HepG2 (cell line): ENCODE measurements around the gene TM4SF18. TPM values are rescaled to one million over a fixed set of nuclear protein-coding genes. Genes with fewer than 3 reads are reported as not detected.

Experiments
- AGO1 ChIP-seq: fragments of 200-400 bp; formaldehyde crosslinking; IDR thresholded peaks from 2 replicates; pipeline ENCODE4 v1.6.1; 2017; ENCODE audit warnings: mild to moderate bottlenecking, low read depth, low read length, moderate library complexity; ENCODE audit not compliant: poor library complexity, severe bottlenecking
- AGO2 ChIP-seq: fragments of 200-400 bp; formaldehyde crosslinking; optimal IDR thresholded peaks from 2 replicates; pipeline ENCODE3; 2017; ENCODE audit warnings: mild to moderate bottlenecking, low read depth, low read length, moderate library complexity
- ATAD3A ChIP-seq: sonication (generic); formaldehyde crosslinking; IDR thresholded peaks from 2 replicates; pipeline ENCODE4 v1.4.0; 2020; ENCODE audit warnings: missing genetic modification reagents
- FOXP1 ChIP-seq, 2 experiments: fragments of 450-650 bp in 1 of 2; IDR thresholded peaks; 2 replicates each; pipeline ENCODE4 v1.6.1; 2017 to 2018; ENCODE audit warnings: antibody characterized with exemption in 1 of 2
- HNF4A ChIP-seq: sonication (generic); formaldehyde crosslinking; IDR thresholded peaks from 2 replicates; pipeline ENCODE4 v1.4.0; 2020; ENCODE audit warnings: missing genetic modification reagents
- HNRNPK ChIP-seq: fragments of 200-400 bp; formaldehyde crosslinking; IDR thresholded peaks from 2 replicates; pipeline ENCODE4 v1.6.1; 2018; ENCODE audit warnings: low read length, low read depth, moderate library complexity, mild to moderate bottlenecking; ENCODE audit not compliant: poor library complexity, severe bottlenecking
- KIAA2018 ChIP-seq: sonication (generic); formaldehyde crosslinking; IDR thresholded peaks from 2 replicates; pipeline ENCODE4 v1.5.0; 2020; ENCODE audit warnings: mild to moderate bottlenecking, missing genetic modification reagents, borderline replicate concordance
- MEF2D ChIP-seq: sonication (generic); formaldehyde crosslinking; IDR thresholded peaks from 2 replicates; pipeline ENCODE4 v1.5.1; 2020; ENCODE audit warnings: mild to moderate bottlenecking, missing genetic modification reagents
- NR1H2 ChIP-seq: sonication (generic); formaldehyde crosslinking; IDR thresholded peaks from 2 replicates; pipeline ENCODE4 v1.8.1; 2022; ENCODE audit warnings: low read depth, missing genetic modification reagents, borderline replicate concordance
- PAWR ChIP-seq: sonication (generic); formaldehyde crosslinking; IDR thresholded peaks from 2 replicates; pipeline ENCODE4 v1.4.0; 2020; ENCODE audit warnings: missing genetic modification reagents, mild to moderate bottlenecking, borderline replicate concordance
- SIN3B ChIP-seq: fragments of 150-350 bp; IDR thresholded peaks from 2 replicates; pipeline ENCODE4 v1.6.1; 2014; ENCODE audit warnings: low read length
- STAG1 ChIP-seq: sonication (generic); formaldehyde crosslinking; IDR thresholded peaks from 2 replicates; pipeline ENCODE4 v1.4.0; 2020; ENCODE audit warnings: missing genetic modification reagents
- TAF1 ChIP-seq: sonication (generic); formaldehyde crosslinking; IDR thresholded peaks from 2 replicates; pipeline ENCODE4 v1.4.0; 2020; ENCODE audit warnings: missing genetic modification reagents
- THAP11 ChIP-seq: IDR thresholded peaks from 2 replicates; pipeline ENCODE4 v1.6.1; 2016; ENCODE audit warnings: missing biosample characterization, missing genetic modification reagents
- ZFX ChIP-seq: sonication (generic); formaldehyde crosslinking; IDR thresholded peaks from 2 replicates; pipeline ENCODE4 v1.4.0; 2020; ENCODE audit warnings: mild to moderate bottlenecking, low read depth, missing genetic modification reagents, moderate library complexity
- ZGPAT ChIP-seq: IDR thresholded peaks from 2 replicates; pipeline ENCODE4 v1.6.1; 2016; ENCODE audit warnings: mild to moderate bottlenecking
- ZNF17 ChIP-seq: sonication (generic); formaldehyde crosslinking; IDR thresholded peaks from 2 replicates; pipeline ENCODE4 v1.5.0; 2020; ENCODE audit warnings: mild to moderate bottlenecking, missing genetic modification reagents
- ZNF253 ChIP-seq: sonication (generic); formaldehyde crosslinking; IDR thresholded peaks from 2 replicates; pipeline ENCODE4 v1.8.0; 2022; ENCODE audit warnings: mild to moderate bottlenecking, missing genetic modification reagents, borderline replicate concordance
- ZNF776 ChIP-seq: sonication (generic); formaldehyde crosslinking; IDR thresholded peaks from 2 replicates; pipeline ENCODE4 v1.4.0; 2020; ENCODE audit warnings: mild to moderate bottlenecking, missing genetic modification reagents
- ZNF780A ChIP-seq: sonication (generic); formaldehyde crosslinking; IDR thresholded peaks from 2 replicates; pipeline ENCODE4 v1.8.0; 2022; ENCODE audit warnings: mild to moderate bottlenecking, missing genetic modification reagents, moderate library complexity
- ZSCAN22 ChIP-seq: sonication (generic); formaldehyde crosslinking; IDR thresholded peaks from 2 replicates; pipeline ENCODE4 v1.4.0; 2020; ENCODE audit warnings: mild to moderate bottlenecking, missing genetic modification reagents
- polyA plus RNA-seq, 8 experiments: library from polyadenylated mRNA; depleted of rRNA in 3 of 8; stranded (reverse) in 7 of 8; unstranded in 1 of 8; fragments of >200 nt; fragmentation: Illumina TruSeq in 4 of 8; extraction: Trizol in 4 of 8; gene quantifications; 2 replicates each; pipeline versions ENCODE4 v1.2.1 to v1.2.3, GENCODE V29; 2011 to 2016; ENCODE audit warnings: low read depth in 4 of 8, missing spikeins in 1 of 8, mixed read lengths in 1 of 8; ENCODE audit not compliant: insufficient read depth in 1 of 8
- total RNA-seq, 5 experiments: library from RNA; depleted of rRNA; stranded (reverse); fragments of >200 nt; fragmentation: Illumina TruSeq; extraction: Trizol; gene quantifications; 2 replicates each; pipeline ENCODE4 v1.2.3, GENCODE V29; 2016; ENCODE audit warnings: low read depth in 1 of 5

Gene TM4SF18
- total and polyA plus RNA-seq, 2 of the 13 experiments (the other 11 are each of a cell fraction or from before 2014, with no cell fraction given), result 0.15 TPM; not detected in 1

GRCh38 chr3:149371001-149371722 is 37.7 kb upstream of the TM4SF18 start (continued):
- TF ChIP-seq KIAA2018 (CRISPR knock-in tag) (no peak), ZGPAT (CRISPR knock-in tag) (peak; percentile 45; the same call in 1 of the 2 replicates), ZSCAN22 (CRISPR knock-in tag) (no peak), AGO2 (peak; percentile 57), HNF4A (CRISPR knock-in tag) (no peak), PAWR (CRISPR knock-in tag) (no peak), NR1H2 (CRISPR knock-in tag) (no peak), ZNF780A (no peak), ZFX (no peak), TAF1 (CRISPR knock-in tag) (no peak), SIN3B (no peak), FOXP1 (IDR thresholded peaks at IDR 0.05) (no peak), FOXP1 (CRISPR knock-in tag; IDR thresholded peaks at IDR 0.05) (0 out of 2 replicates have a peak, but pooled peaks have one; percentile 9), AGO1 (no peak), HNRNPK (no peak), MEF2D (CRISPR knock-in tag) (no peak), ZNF17 (no peak), ZNF776 (CRISPR knock-in tag) (no peak), ATAD3A (CRISPR knock-in tag) (no peak), ZNF253 (CRISPR knock-in tag) (no peak), THAP11 (CRISPR knock-in tag) (no peak), STAG1 (CRISPR knock-in tag) (peak; percentile 15; the same call in 1 of the 2 replicates)
